IMR-90 (cell line): ENCODE measurements around the gene VPS39. TPM values are rescaled to one million over a fixed set of nuclear protein-coding genes. Genes with fewer than 3 reads are reported as not detected.

Source experiments
- ATAC-seq: fragments of 200-7000 bp; cut with Tn5 transposase; 2 replicates; pipeline ENCODE4 v1.9.1; 2020; ENCODE audit warnings: low read depth, mild to moderate bottlenecking, moderate library complexity
- BruUV-seq: library from RNA; stranded (reverse); fragments of 400-500 nt; replicated peaks from 2 replicates; lab custom pipeline; 2021; lab: Mats Ljungman, UMichigan
- CTCF ChIA-PET: fragments of 300-600 bp; formaldehyde crosslinking; extraction: SDS; loops from one replicate; lab custom pipeline; 2021; ENCODE audit warnings: antibody characterized with exemption; lab: Yijun Ruan, JAX
- POLR2A ChIA-PET: fragments of 300-600 bp; sonication (Branson Sonifier 250); formaldehyde crosslinking; loops from one replicate; lab custom pipeline; 2022; ENCODE audit warnings: antibody characterized with exemption; ENCODE audit not compliant: unreplicated experiment; lab: Charles Lee
- DNase-seq: peaks from one replicate; pipeline ENCODE4 v3.0.0; 2013
- H2AFZ ChIP-seq: replicated peaks from 2 replicates; pipeline ENCODE3; 2013; ENCODE audit warnings: low read length, mild to moderate bottlenecking; ENCODE audit not compliant: poor library complexity
- H2AK5ac ChIP-seq: 2 replicates; pipeline ENCODE4 v1.6.1; 2013; ENCODE audit warnings: low read depth, low read length, inconsistent platforms
- H2AK9ac ChIP-seq: replicated peaks from 2 replicates; pipeline ENCODE3; 2013; ENCODE audit warnings: mild to moderate bottlenecking, low read depth, low read length, moderate library complexity; ENCODE audit not compliant: poor library complexity
- H2BK120ac ChIP-seq: 2 replicates; pipeline ENCODE4 v1.6.1; 2013; ENCODE audit warnings: low read depth, low read length, inconsistent platforms
- H2BK15ac ChIP-seq: 3 replicates; pipeline ENCODE4 v1.6.1; 2013; ENCODE audit warnings: low read depth, low read length, inconsistent platforms
- H2BK20ac ChIP-seq: 2 replicates; pipeline ENCODE4 v1.6.1; 2013; ENCODE audit warnings: low read depth, mild to moderate bottlenecking, inconsistent platforms, low read length, moderate library complexity
- H2BK5ac ChIP-seq: 2 replicates; pipeline ENCODE4 v1.6.1; 2013; ENCODE audit warnings: mild to moderate bottlenecking, low read depth, low read length, inconsistent platforms; ENCODE audit not compliant: poor library complexity, severe bottlenecking
- H3K14ac ChIP-seq: replicated peaks from 2 replicates; pipeline ENCODE4 v1.6.1; 2013; ENCODE audit warnings: low read depth, low read length, inconsistent platforms
- H3K18ac ChIP-seq: 2 replicates; pipeline ENCODE4 v1.6.1; 2013; ENCODE audit warnings: low read depth, low read length, control low read depth
- H3K23ac ChIP-seq: 2 replicates; pipeline ENCODE4 v1.6.1; 2013; ENCODE audit warnings: low read depth, low read length, inconsistent platforms
- H3K27ac ChIP-seq: 2 replicates; pipeline ENCODE4 v1.5.1; 2013; ENCODE audit warnings: mild to moderate bottlenecking, control low read depth, low read length; ENCODE audit not compliant: insufficient read depth
- H3K27me3 ChIP-seq: 2 replicates; pipeline ENCODE4 v1.6.1; 2013; ENCODE audit warnings: low read length; ENCODE audit not compliant: control insufficient read depth, insufficient read depth
- H3K36me3 ChIP-seq: 2 replicates; pipeline ENCODE4 v1.6.1; 2013; ENCODE audit warnings: low read length, mixed read lengths; ENCODE audit not compliant: control insufficient read depth, insufficient read depth
- H3K4ac ChIP-seq: 2 replicates; pipeline ENCODE4 v1.6.1; 2013; ENCODE audit warnings: low read depth, low read length, inconsistent platforms
- H3K4me1 ChIP-seq: 2 replicates; pipeline ENCODE4 v1.6.1; 2013; ENCODE audit warnings: low read length, mixed read lengths; ENCODE audit not compliant: control insufficient read depth, insufficient read depth
- H3K4me2 ChIP-seq: 2 replicates; pipeline ENCODE4 v1.6.1; 2013; ENCODE audit warnings: low read depth, mild to moderate bottlenecking, control low read depth, low read length, moderate library complexity
- H3K4me3 ChIP-seq: 2 replicates; pipeline ENCODE4 v1.5.1; 2013; ENCODE audit warnings: low read depth, mild to moderate bottlenecking, control low read depth, low read length, moderate library complexity; ENCODE audit not compliant: insufficient read depth
- H3K56ac ChIP-seq: 2 replicates; pipeline ENCODE4 v1.6.1; 2013; ENCODE audit warnings: low read length, inconsistent platforms; ENCODE audit not compliant: insufficient read depth; ENCODE audit errors: extremely low read depth
- H3K79me1 ChIP-seq, 2 experiments: 2 replicates each; pipeline ENCODE4 v1.6.1; 2013; ENCODE audit warnings: low read length in 2 of 2, inconsistent platforms in 1 of 2, low read depth in 1 of 2
- H3K9ac ChIP-seq: 2 replicates; pipeline ENCODE4 v1.6.1; 2013; ENCODE audit warnings: low read depth, low read length, control low read depth
- H3K9me1 ChIP-seq: 2 replicates; pipeline ENCODE4 v1.6.1; 2013; ENCODE audit warnings: low read length, inconsistent platforms; ENCODE audit not compliant: insufficient read depth
- H3K9me3 ChIP-seq: 2 replicates; pipeline ENCODE4 v1.6.1; 2013; ENCODE audit warnings: low read length; ENCODE audit not compliant: control insufficient read depth, insufficient read depth
- H4K20me1 ChIP-seq: 2 replicates; pipeline ENCODE4 v1.6.1; 2013; ENCODE audit warnings: low read length, inconsistent platforms; ENCODE audit not compliant: insufficient read depth
- H4K5ac ChIP-seq: 2 replicates; pipeline ENCODE4 v1.6.1; 2013; ENCODE audit warnings: mild to moderate bottlenecking, low read depth, low read length, control low read depth
- H4K8ac ChIP-seq, 2 experiments: 2 replicates each; pipeline ENCODE4 v1.6.1; 2013; ENCODE audit warnings: low read depth in 2 of 2, low read length in 2 of 2, control low read depth in 1 of 2, inconsistent platforms in 1 of 2
- H4K91ac ChIP-seq: 2 replicates; pipeline ENCODE4 v1.6.1; 2013; ENCODE audit warnings: low read depth, low read length, inconsistent platforms; ENCODE audit not compliant: insufficient read depth
- BHLHE40 ChIP-seq: fragments of 150-350 bp; IDR thresholded peaks from 2 replicates; pipeline ENCODE4 v1.6.1; 2016; ENCODE audit warnings: mild to moderate bottlenecking, low read depth, low read length
- CEBPB ChIP-seq: IDR thresholded peaks from 2 replicates; pipeline ENCODE4 v1.6.1; 2012; ENCODE audit warnings: low read depth, low read length, improper control_type of control experiment
- CHD1 ChIP-seq: IDR thresholded peaks from 2 replicates; pipeline ENCODE4 v1.6.1; 2012; ENCODE audit warnings: low read depth, low read length, improper control_type of control experiment
- FOS ChIP-seq: fragments of 150-350 bp; IDR thresholded peaks from 2 replicates; pipeline ENCODE4 v1.6.1; 2016; ENCODE audit warnings: low read depth, low read length
- MAFK ChIP-seq: IDR thresholded peaks from 2 replicates; pipeline ENCODE4 v1.6.1; 2012; ENCODE audit warnings: low read depth, low read length, improper control_type of control experiment
- MAZ ChIP-seq: IDR thresholded peaks from 2 replicates; pipeline ENCODE4 v1.6.1; 2012; ENCODE audit warnings: low read depth, mild to moderate bottlenecking, low read length, improper control_type of control experiment, moderate library complexity, borderline replicate concordance
- MXI1 ChIP-seq: IDR thresholded peaks from 2 replicates; pipeline ENCODE4 v1.6.1; 2012; ENCODE audit warnings: low read depth, mild to moderate bottlenecking, low read length, moderate library complexity, borderline replicate concordance
- NFE2L2 ChIP-seq: fragments of 150-350 bp; IDR thresholded peaks from 2 replicates; pipeline ENCODE4 v1.6.1; 2016; ENCODE audit warnings: low read depth, mild to moderate bottlenecking, low read length
- POLR2A ChIP-seq: IDR thresholded peaks from 2 replicates; pipeline ENCODE4 v1.6.1; 2012; ENCODE audit warnings: mild to moderate bottlenecking, low read depth, low read length
- RAD21 ChIP-seq: IDR thresholded peaks from 2 replicates; pipeline ENCODE4 v1.6.1; 2012; ENCODE audit warnings: low read length, improper control_type of control experiment
- RCOR1 ChIP-seq: IDR thresholded peaks from 2 replicates; pipeline ENCODE4 v1.6.1; 2012; ENCODE audit warnings: mild to moderate bottlenecking, low read length, improper control_type of control experiment; ENCODE audit not compliant: insufficient replicate concordance
- RFX5 ChIP-seq: IDR thresholded peaks from 2 replicates; pipeline ENCODE4 v1.8.0; 2012; ENCODE audit warnings: low read depth, mild to moderate bottlenecking, low read length, moderate library complexity
- SMC3 ChIP-seq: fragments of 150-350 bp; IDR thresholded peaks from 2 replicates; pipeline ENCODE4 v1.6.1; 2016; ENCODE audit warnings: low read depth, mild to moderate bottlenecking, antibody characterized with exemption, low read length, moderate library complexity
- WGBS, 2 experiments: methylation state at CpG; one replicate each; pipeline versions ENCODE4 v1.1.5 to v1.1.7; 2013; ENCODE audit warnings: missing lambda C conversion rate in 2 of 2; ENCODE audit not compliant: insufficient read length in 1 of 2; ENCODE audit errors: extremely low coverage in 2 of 2; 5-methylcytosine and 5-hydroxymethylcytosine counted together
- dilution Hi-C: fragments of 300-500 bp; cut with HindIII; formaldehyde crosslinking; loops from one replicate; pipeline ENCODE4 v1.14.3; 2018; ENCODE audit warnings: low sequenced_read_pairs; ENCODE audit not compliant: unreplicated experiment
- in situ Hi-C: fragments of 300-500 bp; cut with MboI; formaldehyde crosslinking; loops from 3 replicates; pipeline ENCODE4 v1.14.3; 2019; ENCODE audit warnings: low sequenced_read_pairs, inconsistent platforms, mixed read lengths
- intact Hi-C: fragments of 100-400 bp; cut with micrococcal nuclease; formaldehyde crosslinking; loops from 2 replicates; pipeline ENCODE4 v1.10.0; 2022
- polyA plus RNA-seq, 3 experiments: library from polyadenylated mRNA; depleted of rRNA; stranded (reverse); fragments of >200 nt; gene quantifications; 2 replicates each; pipeline ENCODE4 v1.2.3, GENCODE V29; 2012; ENCODE audit warnings: low replicate concordance in 1 of 3
- total RNA-seq: library from RNA; depleted of rRNA; stranded (reverse); fragments of >200 nt; gene quantifications from 2 replicates; pipeline ENCODE4 v1.2.3, GENCODE V29; 2012
- TF ChIP-seq, protein P1 (sequence below): fragments of 150-350 bp; IDR thresholded peaks from 2 replicates; pipeline ENCODE4 v1.6.1; 2016; ENCODE audit warnings: low read depth, mild to moderate bottlenecking, low read length, moderate library complexity, borderline replicate concordance
- TF ChIP-seq, protein P2 (sequence below): fragments of 150-350 bp; IDR thresholded peaks from 2 replicates; pipeline ENCODE4 v1.6.1; 2017; ENCODE audit warnings: mild to moderate bottlenecking, antibody characterized with exemption, low read length, low read depth
- TF ChIP-seq, protein P3 (sequence below): conservative IDR thresholded peaks from 2 replicates; pipeline ENCODE4 v1.5.1; 2012; ENCODE audit warnings: mild to moderate bottlenecking, low read depth, low read length, improper control_type of control experiment

Gene VPS39
- total and polyA plus RNA-seq, 2 of the 4 experiments (the other 2 are of a cell fraction) = 49.7 to 52.2 TPM

DNA sequence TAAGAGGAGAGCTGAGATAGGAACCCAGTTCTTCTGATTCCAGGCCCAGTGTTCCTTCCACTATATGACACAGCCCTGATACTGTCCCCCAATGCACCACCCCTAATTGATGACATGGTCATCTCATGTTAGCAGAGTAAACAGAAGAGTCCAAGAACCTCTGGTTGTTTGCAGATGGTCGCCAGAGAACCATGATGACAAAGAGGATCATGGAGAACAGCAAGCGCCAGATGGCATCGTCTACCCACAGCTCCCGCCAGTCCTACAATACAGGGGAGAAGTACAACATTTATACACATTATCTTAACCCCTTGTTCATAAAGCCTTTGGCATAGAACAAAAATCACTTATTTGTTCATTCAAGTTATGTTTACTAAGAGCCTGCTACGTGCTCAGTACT, 18.5 kb upstream of the VPS39 start:
- Histone ChIP-seq H3K27me3 (no peaks in the 10 kb centered on the region), H3K14ac (no peak overlapping the region), H4K8ac (no peak overlapping the region), H3K56ac (no peak overlapping the region), H2AK9ac (no peak overlapping the region), H3K79me1 (peaks cover 13% of the 10 kb centered on the region in 2 experiments), H4K5ac (no peak overlapping the region), H3K9ac (no peak overlapping the region), H3K4me2 (no peak overlapping the region), H2BK120ac (no peak overlapping the region), H3K18ac (no peak overlapping the region), H3K23ac (no peak overlapping the region), H3K27ac (no peak overlapping the region), H2BK15ac (no peak overlapping the region), H2BK5ac (no peak overlapping the region), H2BK20ac (no peak overlapping the region), H2AK5ac (no peak overlapping the region), H3K4me3 (no peak overlapping the region), H3K4me1 (no peaks in the 10 kb centered on the region), H4K91ac (no peak overlapping the region), H3K36me3 (peaks cover 42% of the 10 kb centered on the region), H2AFZ (no peak overlapping the region), H4K20me1 (no peaks in the 10 kb centered on the region), H3K9me3 (no peaks in the 10 kb centered on the region), H3K9me1 (no peaks in the 10 kb centered on the region), H3K4ac (no peak overlapping the region)
- TF ChIP-seq MAFK (no peak), CEBPB (no peak), BHLHE40 (no peak), NFE2L2 (no peak), RAD21 (no peak), MAZ (no peak), CHD1 (no peak), MXI1 (no peak), SMC3 (no peak), RCOR1 (no peak), FOS (no peak), POLR2A (no peak), RFX5 (no peak)
- TF ChIP-seq, protein P1, sequence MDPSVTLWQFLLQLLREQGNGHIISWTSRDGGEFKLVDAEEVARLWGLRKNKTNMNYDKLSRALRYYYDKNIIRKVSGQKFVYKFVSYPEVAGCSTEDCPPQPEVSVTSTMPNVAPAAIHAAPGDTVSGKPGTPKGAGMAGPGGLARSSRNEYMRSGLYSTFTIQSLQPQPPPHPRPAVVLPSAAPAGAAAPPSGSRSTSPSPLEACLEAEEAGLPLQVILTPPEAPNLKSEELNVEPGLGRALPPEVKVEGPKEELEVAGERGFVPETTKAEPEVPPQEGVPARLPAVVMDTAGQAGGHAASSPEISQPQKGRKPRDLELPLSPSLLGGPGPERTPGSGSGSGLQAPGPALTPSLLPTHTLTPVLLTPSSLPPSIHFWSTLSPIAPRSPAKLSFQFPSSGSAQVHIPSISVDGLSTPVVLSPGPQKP = no peak
- TF ChIP-seq, protein P2, sequence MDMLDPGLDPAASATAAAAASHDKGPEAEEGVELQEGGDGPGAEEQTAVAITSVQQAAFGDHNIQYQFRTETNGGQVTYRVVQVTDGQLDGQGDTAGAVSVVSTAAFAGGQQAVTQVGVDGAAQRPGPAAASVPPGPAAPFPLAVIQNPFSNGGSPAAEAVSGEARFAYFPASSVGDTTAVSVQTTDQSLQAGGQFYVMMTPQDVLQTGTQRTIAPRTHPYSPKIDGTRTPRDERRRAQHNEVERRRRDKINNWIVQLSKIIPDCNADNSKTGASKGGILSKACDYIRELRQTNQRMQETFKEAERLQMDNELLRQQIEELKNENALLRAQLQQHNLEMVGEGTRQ = no peak
- TF ChIP-seq, protein P3, sequence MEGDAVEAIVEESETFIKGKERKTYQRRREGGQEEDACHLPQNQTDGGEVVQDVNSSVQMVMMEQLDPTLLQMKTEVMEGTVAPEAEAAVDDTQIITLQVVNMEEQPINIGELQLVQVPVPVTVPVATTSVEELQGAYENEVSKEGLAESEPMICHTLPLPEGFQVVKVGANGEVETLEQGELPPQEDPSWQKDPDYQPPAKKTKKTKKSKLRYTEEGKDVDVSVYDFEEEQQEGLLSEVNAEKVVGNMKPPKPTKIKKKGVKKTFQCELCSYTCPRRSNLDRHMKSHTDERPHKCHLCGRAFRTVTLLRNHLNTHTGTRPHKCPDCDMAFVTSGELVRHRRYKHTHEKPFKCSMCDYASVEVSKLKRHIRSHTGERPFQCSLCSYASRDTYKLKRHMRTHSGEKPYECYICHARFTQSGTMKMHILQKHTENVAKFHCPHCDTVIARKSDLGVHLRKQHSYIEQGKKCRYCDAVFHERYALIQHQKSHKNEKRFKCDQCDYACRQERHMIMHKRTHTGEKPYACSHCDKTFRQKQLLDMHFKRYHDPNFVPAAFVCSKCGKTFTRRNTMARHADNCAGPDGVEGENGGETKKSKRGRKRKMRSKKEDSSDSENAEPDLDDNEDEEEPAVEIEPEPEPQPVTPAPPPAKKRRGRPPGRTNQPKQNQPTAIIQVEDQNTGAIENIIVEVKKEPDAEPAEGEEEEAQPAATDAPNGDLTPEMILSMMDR = no peak
- no CpG with 5 or more reads among the region's 5 CpGs for WGBS, 2 experiments
- in situ Hi-C loops = no loop called here
- no TSS peak for BruUV-seq
- intact Hi-C loops = loop anchor here (5.0 kb wide), 1 partner anchor 39 kb away; no protein-coding TSS in a partner anchor
- CTCF ChIA-PET = no interaction called here
- POLR2A ChIA-PET = no interaction called here
- DNase-seq = no peak
- ATAC-seq = no peak
- dilution Hi-C loops = no loop called here
